Endothelial cell of umbilical vein (primary cell): ENCODE results near the gene AFG3L2. TPM values are rescaled to one million over a fixed set of nuclear protein-coding genes. Genes with fewer than 3 reads are reported as not detected.
A peak's percentile ranks its signal among the peaks of the same experiment; 100 is the strongest.

ENCODE experiments used
- BruUV-seq: library from RNA; stranded (reverse); fragments of 400-500 nt; replicated peaks from 2 replicates; lab custom pipeline; 2021; lab: Mats Ljungman, UMichigan
- CTCF ChIA-PET: fragments of 300-600, 350-600 bp; sonication (Branson Sonifier 250); formaldehyde crosslinking; loops from one replicate; lab custom pipeline; 2021; ENCODE audit warnings: antibody characterized with exemption, inconsistent platforms; lab: Charles Lee
- POLR2A ChIA-PET: fragments of 300-600, 350-600 bp; sonication (Branson Sonifier 250); formaldehyde crosslinking; loops from one replicate; lab custom pipeline; 2021; ENCODE audit warnings: antibody characterized with exemption, inconsistent platforms; lab: Charles Lee
- DNase-seq: peaks from one replicate; pipeline ENCODE4 v3.0.0-alpha.2; 2011; ENCODE audit warnings: low read depth, low spot score
- FAIRE-seq: peaks from 2 replicates; lab custom pipeline; 2011; peaks lifted over from hg19 to GRCh38; lab: Jason Lieb, UNC
- H2AFZ ChIP-seq: 2 replicates; pipeline ENCODE4 v1.6.0; 2012; ENCODE audit warnings: low read depth, low read length, control low read depth, inconsistent platforms
- H3K27ac ChIP-seq: 2 replicates; pipeline ENCODE4 v1.5.1; 2011; ENCODE audit warnings: low read depth, mild to moderate bottlenecking, control low read depth, low read length, moderate library complexity; ENCODE audit not compliant: insufficient read depth
- H3K27me3 ChIP-seq, 2 experiments: 2 replicates each; pipeline versions ENCODE4 v1.6.0 to v1.6.1; 2011; ENCODE audit warnings: low read length in 2 of 2, mixed read lengths in 1 of 2; ENCODE audit not compliant: control insufficient read depth in 2 of 2, insufficient read depth in 2 of 2
- H3K36me3 ChIP-seq, 2 experiments: 2 replicates in 1 of 2; 3 replicates in 1 of 2; pipeline ENCODE4 v1.5.1; 2011; ENCODE audit warnings: low read length in 2 of 2, mild to moderate bottlenecking in 1 of 2, moderate library complexity in 1 of 2; ENCODE audit not compliant: control insufficient read depth in 2 of 2, insufficient read depth in 2 of 2; ENCODE audit errors: extremely low read depth in 1 of 2
- H3K4me1 ChIP-seq: 3 replicates; pipeline ENCODE4 v1.5.1; 2011; ENCODE audit warnings: mild to moderate bottlenecking, low read length; ENCODE audit not compliant: control insufficient read depth, insufficient read depth; ENCODE audit errors: extremely low read depth
- H3K4me2 ChIP-seq: 2 replicates; pipeline ENCODE4 v1.6.1; 2011; ENCODE audit warnings: low read length, control low read depth, mixed read lengths; ENCODE audit not compliant: insufficient read depth
- H3K4me3 ChIP-seq, 3 experiments: fragments of 200-600 bp in 1 of 3; sonication (generic), shearing (Covaris generic) in 1 of 3; replicated peaks in 1 of 3; 2 replicates each; pipeline ENCODE4 v1.5.1; 2011 to 2016; ENCODE audit warnings: control low read depth in 3 of 3, low read length in 3 of 3, mild to moderate bottlenecking in 2 of 3, inconsistent platforms in 1 of 3, low read depth in 1 of 3, moderate library complexity in 1 of 3; ENCODE audit not compliant: insufficient read depth in 1 of 3
- H3K79me2 ChIP-seq: 2 replicates; pipeline ENCODE4 v1.6.0; 2012; ENCODE audit warnings: low read length, inconsistent platforms; ENCODE audit not compliant: control insufficient read depth, insufficient read depth
- H3K9ac ChIP-seq: replicated peaks from 2 replicates; pipeline ENCODE3; 2011; ENCODE audit warnings: low read length, control low read depth; ENCODE audit not compliant: insufficient read depth; ENCODE audit errors: extremely low read depth
- H3K9me1 ChIP-seq: replicated peaks from 3 replicates; pipeline ENCODE4 v1.6.0; 2011; ENCODE audit warnings: mild to moderate bottlenecking, low read length; ENCODE audit not compliant: control insufficient read depth, insufficient read depth; ENCODE audit errors: extremely low read depth
- H3K9me3 ChIP-seq: replicated peaks from 2 replicates; pipeline ENCODE4 v1.5.1; 2012; ENCODE audit warnings: low read length, inconsistent platforms; ENCODE audit not compliant: control insufficient read depth, insufficient read depth
- H4K20me1 ChIP-seq: replicated peaks from 2 replicates; pipeline ENCODE3; 2011; ENCODE audit warnings: mild to moderate bottlenecking, low read length; ENCODE audit not compliant: control insufficient read depth, insufficient read depth; ENCODE audit errors: extremely low read depth
- CTCF ChIP-seq, 2 donors: IDR thresholded peaks; 1 replicate in 1 of 2; 2 replicates in 1 of 2; pipeline ENCODE4 v1.5.1; 2011; ENCODE audit warnings: low read length in 2 of 2, mild to moderate bottlenecking in 2 of 2, moderate library complexity in 2 of 2, control low read depth in 1 of 2, inconsistent platforms in 1 of 2, low read depth in 1 of 2; ENCODE audit not compliant: insufficient read depth in 1 of 2; ENCODE audit errors: extremely low read depth in 1 of 2
- EZH2 ChIP-seq: IDR thresholded peaks from 2 replicates; pipeline ENCODE4 v1.6.1; 2012; ENCODE audit warnings: borderline replicate concordance, low read depth, mild to moderate bottlenecking, moderate library complexity, low read length, inconsistent platforms; ENCODE audit not compliant: severe bottlenecking
- FOS ChIP-seq: IDR thresholded peaks from 2 replicates; pipeline ENCODE4 v1.6.1; 2011; ENCODE audit warnings: mild to moderate bottlenecking, low read length, moderate library complexity, borderline replicate concordance; ENCODE audit not compliant: insufficient read depth
- GATA2 ChIP-seq: IDR thresholded peaks from 2 replicates; pipeline ENCODE4 v1.7.0; 2011; ENCODE audit warnings: low read depth, mild to moderate bottlenecking, moderate library complexity, mixed read lengths, low read length; ENCODE audit not compliant: insufficient read length, insufficient read depth
- JUN ChIP-seq: IDR thresholded peaks from 2 replicates; pipeline ENCODE4 v1.6.1; 2011; ENCODE audit warnings: borderline replicate concordance, low read depth; ENCODE audit not compliant: insufficient read length, insufficient read depth
- MAX ChIP-seq: IDR thresholded peaks from 2 replicates; pipeline ENCODE4 v1.6.1; 2011; ENCODE audit not compliant: insufficient read depth, insufficient read length
- MYC ChIP-seq: IDR thresholded peaks from one replicate; pipeline ENCODE4 v1.6.1; 2011; ENCODE audit warnings: mild to moderate bottlenecking, low read depth, low read length
- POLR2A ChIP-seq: IDR thresholded peaks from 2 replicates; pipeline ENCODE4 v1.6.1; 2012; ENCODE audit warnings: low read depth, mild to moderate bottlenecking, control low read depth, low read length
- POLR2AphosphoS5 ChIP-seq: IDR thresholded peaks from 2 replicates; pipeline ENCODE4 v1.6.1; 2012; ENCODE audit warnings: low read depth, mild to moderate bottlenecking, control low read depth, low read length, moderate library complexity; ENCODE audit not compliant: insufficient read depth
- dilution Hi-C: fragments of 300-500 bp; cut with MboI; formaldehyde crosslinking; loops from one replicate; pipeline ENCODE4 v1.15.0; 2019; ENCODE audit warnings: low sequenced_read_pairs; ENCODE audit not compliant: extremely low pct_ligation_motif_present
- intact Hi-C: fragments of 100-400 bp; cut with micrococcal nuclease; formaldehyde crosslinking; loops from one replicate; pipeline ENCODE4 v1.10.0; 2022
- polyA plus RNA-seq, 4 experiments: library from polyadenylated mRNA; depleted of rRNA in 3 of 4; stranded (reverse) in 3 of 4; unstranded in 1 of 4; fragments of >200 nt; gene quantifications; 2 replicates each; pipeline versions ENCODE4 v1.2.1 to v1.2.3, GENCODE V29; 2011 to 2012; ENCODE audit warnings: missing spikeins in 1 of 4
- total RNA-seq: library from RNA; stranded (reverse); gene quantifications from 2 replicates; pipeline ENCODE4 v1.2.3, GENCODE V29; 2021

AFG3L2 gene
- total and polyA plus RNA-seq, 2 donors (not counting 3 experiments of a cell fraction or from before 2014, with no cell fraction given), result 19.3 to 42.4 TPM

- DNase-seq, result peak; percentile 26
- Histone ChIP-seq H4K20me1 (no peaks in the 10 kb centered on the region), H2AFZ (no peak overlapping the region), H3K79me2 (peaks cover 57% of the 10 kb centered on the region), H3K9me3 (no peaks in the 10 kb centered on the region), H3K9ac (no peak overlapping the region), H3K27ac (no peak overlapping the region), H3K4me2 (no peak overlapping the region), H3K9me1 (no peaks in the 10 kb centered on the region), H3K27me3 (no peaks in the 10 kb centered on the region), H3K36me3 (no peaks in the 10 kb centered on the region), H3K4me1 (peaks cover 9% of the 10 kb centered on the region), H3K4me3 (no peak overlapping the region)
- ChIA-PET POLR2A (no interaction called here), CTCF (interaction anchor here (1.0 kb wide), 1 partner anchor 20 kb away, joined by 3 read pairs; no protein-coding TSS in a partner anchor)
- FAIRE-seq, result peak; percentile 8
- intact Hi-C loops, result no loop called here
- TF ChIP-seq MAX (no peak), CTCF (IDR thresholded peaks at IDR 0.05; ENCODE audit: extremely low read depth in 1 of 2, insufficient read depth in 1 of 2, low read depth in 1 of 2, low read length in 2 of 2) (no peak), POLR2AphosphoS5 (no peak), MYC (no peak), POLR2A (no peak), GATA2 (no peak), EZH2 (no peak), JUN (no peak), FOS (no peak)
- dilution Hi-C loops, result no loop called here
- no TSS peak for BruUV-seq
Observed at GRCh38 chr18:12373116-12373770, 3.8 kb downstream of the AFG3L2 start.
